MCF 10A (cell line): ENCODE measurements around the gene GJA3. TPM values are rescaled to one million over a fixed set of nuclear protein-coding genes. Genes with fewer than 3 reads are reported as not detected.

Experiments used
- BruUV-seq: library from RNA; stranded (reverse); fragments of 400-500 nt; replicated peaks from 2 replicates; lab custom pipeline; 2021; lab: Mats Ljungman, UMichigan
- CTCF ChIA-PET: fragments of 300-600 bp; sonication (Branson Sonifier 250); formaldehyde crosslinking; extraction: SDS; loops from one replicate; lab custom pipeline; 2021; ENCODE audit warnings: antibody characterized with exemption, inconsistent platforms; lab: Yijun Ruan, JAX
- POLR2A ChIA-PET: fragments of 300-600, 350-650 bp; sonication (Branson Sonifier 250); formaldehyde crosslinking; extraction: SDS; loops from one replicate; lab custom pipeline; 2020; ENCODE audit warnings: antibody characterized with exemption, inconsistent platforms; lab: Yijun Ruan, JAX
- DNase-seq: peaks from one replicate; pipeline ENCODE4 v3.0.0-alpha.2; 2018; ENCODE audit not compliant: unreplicated experiment
- H3K27ac Mint-ChIP-seq: one replicate; pipeline ENCODE4 v1.8.0; 2022; ENCODE audit warnings: mild to moderate bottlenecking, low read depth, mixed read lengths; ENCODE audit not compliant: unreplicated experiment
- H3K27me3 Mint-ChIP-seq: one replicate; pipeline ENCODE4 v1.8.0; 2022; ENCODE audit warnings: mixed read lengths; ENCODE audit not compliant: insufficient read depth, unreplicated experiment
- H3K36me3 Mint-ChIP-seq: one replicate; pipeline ENCODE4 v1.8.0; 2022; ENCODE audit warnings: mild to moderate bottlenecking, moderate library complexity, mixed read lengths; ENCODE audit not compliant: insufficient read depth, unreplicated experiment
- H3K4me1 Mint-ChIP-seq: one replicate; pipeline ENCODE4 v1.8.0; 2022; ENCODE audit warnings: mixed read lengths; ENCODE audit not compliant: insufficient read depth, unreplicated experiment
- H3K4me3 Mint-ChIP-seq: one replicate; pipeline ENCODE4 v1.8.0; 2022; ENCODE audit warnings: mild to moderate bottlenecking, moderate library complexity, mixed read lengths; ENCODE audit not compliant: unreplicated experiment
- H3K9me3 Mint-ChIP-seq: one replicate; pipeline ENCODE4 v1.8.0; 2022; ENCODE audit warnings: mixed read lengths; ENCODE audit not compliant: unreplicated experiment
- CTCF ChIP-seq: fragments of 200-600 bp; IDR thresholded peaks from one replicate; pipeline ENCODE4 v1.8.0; 2022; ENCODE audit warnings: antibody characterized with exemption, mild to moderate bottlenecking; ENCODE audit not compliant: unreplicated experiment
- intact Hi-C: fragments of 100-400 bp; cut with micrococcal nuclease; formaldehyde crosslinking; loops from 2 replicates; pipeline ENCODE4 v1.14.1; 2022
- total RNA-seq: library from RNA; stranded (reverse); gene quantifications from 2 replicates; pipeline ENCODE4 v1.2.3, GENCODE V29; 2022

The GJA3 gene
- total RNA-seq, 1 experiment from 2014 or later, result 4.7 TPM

DNA sequence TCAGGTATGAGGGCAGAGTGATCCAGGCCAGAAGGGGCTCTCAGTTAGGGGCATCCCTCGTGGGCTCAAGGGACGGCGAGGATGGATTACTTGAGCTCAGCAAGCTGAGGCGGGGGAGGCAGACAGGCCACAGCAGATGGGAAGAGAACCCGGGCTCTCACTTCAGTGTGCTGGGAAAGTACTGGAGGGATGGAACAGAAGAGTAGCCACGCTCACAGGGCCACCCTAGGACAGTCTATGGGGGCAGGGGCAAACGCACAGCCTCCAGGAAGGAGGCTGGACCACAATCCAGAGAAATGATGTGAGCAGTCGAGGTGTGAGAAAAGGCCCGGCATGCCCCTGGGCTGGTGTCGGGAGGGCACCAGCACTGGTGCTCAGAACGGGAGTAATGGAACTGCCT is 9.2 kb downstream of the GJA3 start:
- ChIA-PET CTCF (no interaction called here), POLR2A (no interaction called here)
- DNase-seq, result no peak
- Mint-ChIP-seq H3K4me3 (no peak overlapping the region), H3K27ac (no peak overlapping the region), H3K36me3 (no peaks in the 10 kb centered on the region), H3K4me1 (no peaks in the 10 kb centered on the region), H3K9me3 (no peaks in the 10 kb centered on the region), H3K27me3 (no peaks in the 10 kb centered on the region)
- BruUV-seq, result no TSS peak
- TF ChIP-seq CTCF, result no peak
- intact Hi-C loops, result no loop called here

GRCh38 chr13:20151016-20151415 is 9.8 kb downstream of the GJA3 start:
- BruUV-seq, result no TSS peak
- CTCF ChIA-PET, result no interaction called here
- H3K9me3 Mint-ChIP-seq, result no peaks in the 10 kb centered on the region
- intact Hi-C loops, result no loop called here
- no peak for TF ChIP-seq CTCF
- DNase-seq, result no peak
- no peak overlapping the region for H3K4me3 Mint-ChIP-seq
- H3K27ac Mint-ChIP-seq, result no peak overlapping the region
- no peaks in the 10 kb centered on the region for H3K4me1 Mint-ChIP-seq
- H3K36me3 Mint-ChIP-seq, result no peaks in the 10 kb centered on the region
- POLR2A ChIA-PET, result no interaction called here
- no peaks in the 10 kb centered on the region for H3K27me3 Mint-ChIP-seq

DNA sequence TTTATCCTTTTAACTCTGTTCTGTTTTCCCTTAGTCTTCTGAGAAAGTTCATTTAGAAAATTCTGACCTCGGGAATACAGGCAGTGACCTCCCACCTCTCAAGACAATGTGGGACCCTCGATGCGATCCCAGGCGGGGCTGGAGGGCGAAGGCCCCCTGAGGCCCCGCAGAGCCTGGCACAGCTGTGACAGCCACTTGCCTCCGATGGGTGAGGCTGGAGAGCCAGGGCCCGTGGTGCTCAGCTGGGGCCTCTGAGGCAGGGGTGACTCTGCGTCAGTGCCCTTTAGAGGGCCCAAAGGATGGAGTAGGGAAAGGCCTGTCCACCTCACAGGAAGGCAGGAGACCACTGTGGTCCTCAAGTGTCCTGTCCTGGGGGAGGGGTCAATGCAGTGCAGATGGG is 10.3 kb downstream of the GJA3 start:
- BruUV-seq, result no TSS peak

DNA sequence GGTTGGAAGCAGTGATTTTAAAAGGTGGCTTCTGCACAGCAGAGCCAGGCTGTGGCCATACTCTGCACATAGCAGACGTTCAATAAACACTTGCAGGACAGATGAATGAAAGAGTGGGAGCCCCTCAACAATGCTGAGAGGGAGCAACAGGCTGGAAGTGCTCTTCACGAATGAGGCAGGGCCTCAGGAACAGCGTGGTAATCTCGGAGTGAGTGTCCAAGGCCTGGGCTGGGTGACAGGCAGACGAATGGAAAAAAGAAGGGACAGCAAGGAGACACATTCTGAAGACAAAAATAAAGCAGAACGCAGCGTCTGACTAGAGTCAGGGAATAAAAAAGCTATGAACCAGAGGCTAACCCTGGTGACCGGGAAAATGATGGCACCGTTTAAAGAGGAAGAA is 11.1 kb downstream of the GJA3 start:
- intact Hi-C loops, result no loop called here
- no peak overlapping the region for H3K27ac Mint-ChIP-seq
- no peaks in the 10 kb centered on the region for H3K27me3 Mint-ChIP-seq
- POLR2A ChIA-PET, result interaction anchor here (0.6 kb wide), 1 partner anchor 104 kb away, joined by 3 read pairs; no protein-coding TSS in a partner anchor
- DNase-seq, result no peak
- TF ChIP-seq CTCF, result no peak
- BruUV-seq, result no TSS peak
- CTCF ChIA-PET, result interaction anchor here (0.6 kb wide), 1 partner anchor 167 kb away, joined by 3 read pairs; no protein-coding TSS in a partner anchor
- H3K4me3 Mint-ChIP-seq, result no peak overlapping the region
- no peaks in the 10 kb centered on the region for H3K36me3 Mint-ChIP-seq
- no peaks in the 10 kb centered on the region for H3K4me1 Mint-ChIP-seq
- H3K9me3 Mint-ChIP-seq, result no peaks in the 10 kb centered on the region

More for the DNA sequence above, 10.3 kb downstream of the GJA3 start:
- CTCF ChIA-PET, result no interaction called here
- no peak for TF ChIP-seq CTCF
- POLR2A ChIA-PET, result no interaction called here
- DNase-seq, result no peak
- H3K27me3 Mint-ChIP-seq, result no peaks in the 10 kb centered on the region
- H3K4me1 Mint-ChIP-seq, result no peaks in the 10 kb centered on the region
- no peak overlapping the region for H3K27ac Mint-ChIP-seq
- H3K9me3 Mint-ChIP-seq, result no peaks in the 10 kb centered on the region
- no peak overlapping the region for H3K4me3 Mint-ChIP-seq
- intact Hi-C loops, result no loop called here
- H3K36me3 Mint-ChIP-seq, result no peaks in the 10 kb centered on the region
